ENCODE data around the gene KRTAP4-7.
"Not testable (repeated sequence)": the region's sequence is repeated elsewhere in the genome, so short reads cannot be mapped to it uniquely, and the experiment has no call there.

The KRTAP4-7 gene

GRCh38 chr17:41065829-41066624, 17.9 kb upstream of the KRTAP4-7 start, which contains the start of gene KRTAP2-4:
TSS of gene KRTAP2-4 (minus strand) at chr17:41065879. CDS start at chr17:41065845, 34 bp downstream.
- no peak for DNase-seq

DNA sequence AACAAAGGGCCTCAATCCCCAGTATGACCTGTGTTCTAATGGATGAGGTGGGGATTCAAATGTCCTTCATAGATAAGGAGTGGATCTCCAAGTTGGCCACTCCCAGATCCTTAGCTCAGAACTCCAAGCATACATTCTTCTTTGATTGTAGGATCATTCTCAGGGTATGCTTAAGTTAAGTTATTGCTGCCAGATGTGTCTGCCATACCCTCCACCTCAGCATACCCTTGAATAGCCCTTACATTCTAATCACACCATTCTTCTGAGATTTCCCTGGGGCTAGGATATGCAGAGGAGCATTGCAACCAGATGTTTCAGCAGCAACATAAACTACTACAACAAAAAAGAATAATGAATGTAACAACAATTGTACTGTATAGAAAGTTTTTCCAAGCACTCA, 16.7 kb upstream of the KRTAP4-7 start:
- DNase-seq = no peak

- DNase-seq = no peak
These were observed 14.9 kb upstream of the KRTAP4-7 start for GRCh38 chr17:41069031-41069430.

- peak; percentile 38 for DNase-seq
These were observed 12.2 kb upstream of the KRTAP4-7 start for GRCh38 chr17:41071606-41072360.

DNA sequence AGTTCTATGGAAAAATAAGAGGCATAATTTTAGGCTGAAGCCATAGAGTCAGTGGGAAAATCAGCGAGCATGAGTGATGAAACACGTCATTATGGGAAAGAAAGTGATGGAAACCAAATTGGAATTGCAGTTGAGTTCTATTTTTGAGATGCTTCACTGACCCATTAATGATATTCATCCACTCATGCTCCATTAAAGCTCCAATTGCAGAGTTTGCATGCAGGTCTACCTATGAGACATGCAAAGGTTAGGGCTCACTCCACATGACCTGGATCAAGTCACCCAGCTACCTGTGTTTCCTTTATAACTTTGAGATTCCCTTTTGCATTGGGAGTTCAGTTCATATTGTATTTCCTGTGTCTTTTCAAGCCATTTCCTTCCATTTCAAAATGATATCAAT, 10.3 kb upstream of the KRTAP4-7 start:
- no peak for DNase-seq

DNA sequence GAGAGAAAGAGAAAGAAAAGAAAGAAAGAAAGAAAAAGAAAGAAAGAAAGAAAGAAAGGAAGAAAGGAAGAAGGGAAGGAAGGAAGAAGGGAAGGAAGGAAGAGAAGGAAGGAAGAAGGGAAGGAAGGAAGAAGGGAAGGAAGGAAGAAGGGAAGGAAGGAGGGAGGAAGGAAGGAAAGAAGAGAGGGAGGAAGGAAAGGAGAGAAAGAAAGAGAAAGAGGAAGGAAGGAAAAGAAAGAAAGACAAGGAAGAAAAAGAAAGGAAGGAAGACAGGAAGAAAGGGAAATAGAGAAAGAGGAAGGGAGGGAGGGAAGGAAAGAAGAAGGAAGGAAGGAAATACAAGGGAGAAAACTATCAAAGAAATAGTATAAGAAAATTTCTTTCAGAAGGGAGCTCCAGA, 7.2 kb upstream of the KRTAP4-7 start:
- DNase-seq = no peak

DNA sequence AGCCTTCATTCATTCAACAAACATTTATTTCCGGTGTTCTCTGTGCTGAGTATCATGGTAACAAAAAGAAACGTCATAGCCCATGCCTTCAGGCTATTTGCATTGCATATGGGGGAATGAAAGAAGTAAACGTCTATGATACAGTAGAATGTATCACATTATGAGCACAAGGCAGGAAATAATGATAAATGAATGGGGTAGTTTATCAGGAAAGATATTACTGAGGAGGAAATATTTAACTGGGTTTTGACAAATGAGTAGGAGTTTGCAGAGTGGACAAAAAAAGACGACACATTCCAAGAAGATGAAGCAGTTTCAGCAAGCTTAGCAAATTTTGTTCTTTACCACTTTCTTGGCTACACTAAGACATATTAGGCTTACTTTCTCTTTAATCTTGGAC, 1.3 kb upstream of the KRTAP4-7 start:
- DNase-seq = no peak

GRCh38 chr17:41083427-41083826, 523 bp upstream of the KRTAP4-7 start:
- not testable (repeated sequence) for DNase-seq

- not testable (repeated sequence) for DNase-seq
These were observed 4.9 kb downstream of the KRTAP4-7 start for GRCh38 chr17:41088760-41089352.

DNA sequence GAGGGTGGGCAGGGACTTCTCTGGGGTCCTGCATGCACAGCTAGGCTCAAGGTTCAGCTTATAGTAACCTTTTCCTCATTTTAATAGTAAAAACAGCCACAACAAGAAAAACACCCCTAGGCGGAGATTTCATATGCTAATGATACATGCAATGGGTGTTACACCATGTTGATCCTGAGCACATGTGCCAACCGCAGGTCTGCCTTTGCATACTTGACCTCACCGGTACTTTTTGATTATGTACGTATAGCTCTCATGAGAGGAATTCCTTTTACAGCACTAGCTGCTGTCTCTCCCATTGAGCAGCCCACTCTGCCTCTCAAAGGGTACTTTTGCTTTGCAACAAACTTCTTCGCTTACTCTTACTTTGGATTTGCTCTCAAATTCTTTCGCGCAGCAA, 12.1 kb downstream of the KRTAP4-7 start:
- no peak for DNase-seq

DNA sequence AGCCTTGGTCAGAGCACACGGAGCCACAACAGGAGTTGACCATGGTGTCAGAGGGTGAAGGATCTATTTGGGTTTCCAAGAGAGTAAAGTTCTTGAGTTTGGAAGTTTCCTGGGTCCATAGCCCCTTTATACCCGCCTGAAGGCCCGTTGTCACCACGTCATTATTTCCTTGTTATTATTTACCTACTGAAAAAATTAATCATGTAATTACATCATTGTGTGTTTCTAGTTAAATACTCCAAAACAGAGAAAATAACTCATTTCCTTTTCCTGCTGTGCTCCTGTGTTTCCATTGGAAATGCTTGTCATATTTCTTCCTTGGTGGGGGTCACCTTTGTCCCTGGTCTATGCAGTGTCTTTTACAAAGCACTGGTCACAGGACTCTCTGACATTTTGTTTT, 14.1 kb downstream of the KRTAP4-7 start, which contains the start of gene KRTAP4-8:
KRTAP4-8 (minus strand) TSS at position 101 of the 400 bp plus-strand sequence; CDS start at position 43, 58 bp downstream.
- no peak for DNase-seq

DNA sequence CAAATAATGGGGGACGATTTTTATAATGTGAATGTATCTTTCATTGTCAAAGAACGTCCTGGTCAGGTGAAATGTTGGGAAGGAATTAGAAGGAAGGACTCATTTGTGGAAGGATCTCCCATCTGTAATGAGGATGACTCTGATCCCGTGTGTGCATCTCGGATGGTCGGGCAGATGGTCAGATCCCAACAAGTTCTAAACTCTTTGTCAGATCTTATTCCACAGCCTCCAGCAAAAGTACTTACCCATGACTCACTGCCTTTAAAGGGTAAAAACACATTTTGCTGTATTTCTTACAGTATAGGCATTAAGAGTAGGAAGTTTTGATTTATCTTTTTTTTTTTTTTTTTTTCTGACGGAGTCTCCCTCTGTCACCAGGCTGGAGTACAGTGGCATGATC, 14.5 kb downstream of the KRTAP4-7 start:
- DNase-seq = no peak

DNA sequence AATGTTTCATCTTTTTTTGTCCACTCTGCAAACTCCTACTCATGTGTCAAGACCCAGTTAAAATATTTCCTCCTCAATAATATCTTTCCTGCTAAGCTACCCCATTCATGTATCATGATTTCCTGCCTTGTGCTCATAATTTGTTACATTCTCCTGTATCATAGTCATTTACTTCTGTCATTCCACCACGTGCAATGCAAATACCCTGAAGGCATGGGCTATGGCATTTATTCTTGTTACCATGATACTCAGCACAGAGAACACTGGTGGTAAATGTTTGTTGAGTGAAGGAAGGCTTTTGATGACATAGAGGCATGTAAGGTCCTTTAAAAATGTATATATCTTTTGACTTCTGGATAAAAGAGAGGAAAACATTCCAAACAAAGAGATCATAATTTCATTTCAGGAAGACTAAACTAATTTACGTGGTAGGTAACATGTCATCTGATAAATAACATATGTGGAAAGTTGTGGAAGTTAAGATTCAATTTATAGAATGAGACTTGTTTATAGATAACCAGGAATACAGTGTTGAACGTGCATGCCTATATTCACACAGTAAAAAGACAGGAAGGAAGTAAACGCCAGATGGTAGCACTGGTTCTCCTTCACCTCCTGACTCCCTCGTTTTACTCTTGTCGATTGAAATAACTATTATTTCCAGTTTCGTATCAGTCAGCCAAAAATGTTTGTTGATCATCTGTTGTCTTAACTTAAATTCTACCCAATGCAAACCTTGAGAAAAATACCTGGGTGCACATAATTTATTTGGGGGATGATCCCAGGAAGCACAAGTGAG, 15.9 kb downstream of the KRTAP4-7 start:
- not testable (repeated sequence) for DNase-seq

- DNase-seq = no peak
These were observed 17.8 kb downstream of the KRTAP4-7 start, which contains the start of gene KRTAP4-16 for GRCh38 chr17:41101586-41102259. TSS of gene KRTAP4-16 (minus strand) at chr17:41102209. CDS start at chr17:41102209, 0 bp downstream.

GRCh38 chr17:41103896-41104295, 19.9 kb downstream of the KRTAP4-7 start:
- DNase-seq = no peak

GRCh38 chr17:41104386-41105038, 20.6 kb downstream of the KRTAP4-7 start:
- not testable (repeated sequence) for DNase-seq

DNA sequence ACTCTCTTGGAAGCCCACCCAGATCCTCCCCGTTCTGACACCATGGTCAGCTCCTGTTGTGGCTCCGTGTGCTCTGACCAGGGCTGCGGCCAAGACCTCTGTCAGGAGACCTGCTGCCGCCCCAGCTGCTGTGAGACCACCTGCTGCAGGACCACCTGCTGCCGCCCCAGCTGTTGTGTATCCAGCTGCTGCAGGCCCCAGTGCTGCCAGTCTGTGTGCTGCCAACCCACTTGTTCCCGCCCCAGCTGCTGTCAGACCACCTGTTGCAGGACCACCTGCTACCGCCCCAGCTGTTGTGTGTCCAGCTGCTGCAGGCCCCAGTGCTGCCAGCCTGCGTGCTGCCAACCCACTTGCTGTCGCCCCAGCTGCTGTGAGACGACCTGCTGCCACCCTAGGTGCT, 21.4 kb downstream of the KRTAP4-7 start, which contains the start of gene KRTAP4-9:
KRTAP4-9 (plus strand) TSS at position 43 of the 400 bp plus-strand sequence; CDS start at position 43, 0 bp downstream.
- not testable (repeated sequence) for DNase-seq

DNA sequence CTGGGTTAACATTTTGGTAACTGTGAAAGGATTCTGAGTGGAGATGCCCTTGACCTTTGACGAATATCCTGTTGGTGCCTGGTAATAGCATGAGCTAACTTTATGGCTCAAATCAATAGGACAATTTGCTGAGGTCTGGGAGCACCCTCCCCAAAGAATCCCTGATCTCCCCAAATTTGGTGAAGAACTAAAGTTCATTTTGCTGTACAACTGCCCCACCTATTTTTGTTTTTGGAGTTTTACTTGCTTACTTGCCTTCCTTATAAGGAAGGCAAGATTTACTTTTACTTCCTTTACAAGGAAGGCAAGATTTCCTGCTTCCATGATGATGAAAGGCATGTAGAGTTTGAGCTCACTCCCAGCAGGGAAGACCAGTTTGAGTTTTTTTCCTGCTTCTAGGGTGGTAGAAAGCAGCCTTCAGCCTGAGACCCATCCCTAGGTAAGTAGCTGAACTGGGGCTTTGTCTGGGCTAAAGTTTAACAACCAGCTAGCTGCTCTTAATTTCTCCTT, 24.0 kb downstream of the KRTAP4-7 start:
- DNase-seq = no peak

DNA sequence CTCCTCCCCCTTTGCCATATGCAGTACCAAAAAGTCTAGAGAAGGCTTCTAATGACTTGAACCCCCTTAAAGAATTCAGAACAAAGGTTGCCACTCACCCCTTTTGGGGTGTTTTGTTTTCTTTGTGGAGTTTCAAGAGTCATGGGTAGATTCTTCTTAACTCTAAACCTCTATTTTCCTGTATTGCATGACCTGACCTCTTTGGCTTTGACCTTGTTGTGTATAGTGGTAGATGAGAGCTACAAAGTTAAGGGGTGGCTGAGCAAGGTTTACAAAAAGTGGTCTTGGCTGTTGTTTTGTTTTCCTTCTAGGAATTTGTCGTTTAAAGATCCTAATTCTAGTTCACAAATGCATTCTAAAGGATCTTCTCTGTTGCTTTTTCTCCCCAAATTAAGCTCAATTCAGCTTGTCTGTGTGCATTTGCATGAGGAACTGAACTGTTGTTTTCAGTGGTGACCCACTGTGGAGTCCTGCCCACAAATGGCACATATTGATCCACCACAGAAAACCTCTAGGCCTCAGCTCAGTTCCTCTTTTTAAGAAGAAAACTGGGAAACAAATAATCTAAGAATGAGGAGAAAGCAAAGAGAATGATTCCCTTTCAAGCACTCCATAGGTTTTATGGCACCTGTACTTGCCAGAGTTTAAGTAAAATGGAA, 24.9 kb downstream of the KRTAP4-7 start:
- DNase-seq = not testable (repeated sequence)

GRCh38 chr17:41111151-41111885, 27.4 kb downstream of the KRTAP4-7 start:
- DNase-seq = no peak

Measured in right hindlimb (tissue), 1 donor.